HepG2 (cell line): ENCODE measurements around the gene LIPT2.
"Not testable (repeated sequence)": the region's sequence is repeated elsewhere in the genome, so short reads cannot be mapped to it uniquely, and the experiment has no call there.

Experiments used
- ATF7 ChIP-seq, 2 experiments: fragments of 450-650 bp in 1 of 2; sonication (generic) in 1 of 2; formaldehyde crosslinking in 1 of 2; IDR thresholded peaks; 2 replicates each; pipeline versions ENCODE4 v1.4.0 to v1.6.1; 2016 to 2020; ENCODE audit warnings: antibody characterized with exemption in 1 of 2, mild to moderate bottlenecking in 1 of 2, missing genetic modification reagents in 1 of 2
- ATRX ChIP-seq: sonication (generic); formaldehyde crosslinking; IDR thresholded peaks from 2 replicates; pipeline ENCODE4 v1.4.0; 2020; ENCODE audit warnings: missing genetic modification reagents, borderline replicate concordance
- BHLHE40 ChIP-seq: IDR thresholded peaks from 2 replicates; pipeline ENCODE4 v1.6.1; 2011; ENCODE audit warnings: low read length, improper control_type of control experiment
- CTCF ChIP-seq: sonication (generic); formaldehyde crosslinking; IDR thresholded peaks from 2 replicates; pipeline ENCODE4 v1.5.0; 2020; ENCODE audit warnings: mild to moderate bottlenecking, missing genetic modification reagents, moderate library complexity
- FOSL2 ChIP-seq: sonication (generic); formaldehyde crosslinking; IDR thresholded peaks from 2 replicates; pipeline ENCODE4 v1.4.0; 2020; ENCODE audit warnings: missing genetic modification reagents
- FOXK1 ChIP-seq: sonication (generic); formaldehyde crosslinking; IDR thresholded peaks from 2 replicates; pipeline ENCODE4 v1.4.0; 2020; ENCODE audit warnings: low read depth, missing genetic modification reagents, borderline replicate concordance
- JUND ChIP-seq: sonication (generic); formaldehyde crosslinking; IDR thresholded peaks from 2 replicates; pipeline ENCODE4 v1.8.0; 2022; ENCODE audit warnings: mild to moderate bottlenecking, missing genetic modification reagents
- KAT8 ChIP-seq: IDR thresholded peaks from 2 replicates; pipeline ENCODE4 v1.6.1; 2016; ENCODE audit warnings: missing genetic modification reagents, missing compliant biosample characterization
- POLR2AphosphoS5 ChIP-seq: IDR thresholded peaks from 2 replicates; pipeline ENCODE4 v1.6.1; 2012; ENCODE audit warnings: low read depth, low read length
- SIN3B ChIP-seq: fragments of 150-350 bp; IDR thresholded peaks from 2 replicates; pipeline ENCODE4 v1.6.1; 2014; ENCODE audit warnings: low read length
- ZBTB8A ChIP-seq: sonication (generic); formaldehyde crosslinking; IDR thresholded peaks from 2 replicates; pipeline ENCODE4 v1.4.0; 2020; ENCODE audit warnings: mild to moderate bottlenecking, low read depth, missing genetic modification reagents, borderline replicate concordance

GRCh38 chr11:74534946-74535275, 41.4 kb upstream of the LIPT2 start:
- not testable (repeated sequence) for TF ChIP-seq SIN3B; BHLHE40; CTCF (CRISPR knock-in tag); ZBTB8A; FOSL2 (CRISPR knock-in tag); ATRX (CRISPR knock-in tag); FOXK1 (CRISPR knock-in tag); ATF7 (IDR thresholded peaks at IDR 0.05); ATF7 (CRISPR knock-in tag; IDR thresholded peaks at IDR 0.05); KAT8 (CRISPR knock-in tag); POLR2AphosphoS5; JUND (CRISPR knock-in tag)
